Activated CD8-positive, alpha-beta memory T cell treated with anti-CD3 and anti-CD28 coated beads, Interleukin-2, amount 50 U/mL, for 1 hour (primary cell): ENCODE measurements around the gene SLC1A2.

Experiments
- DNase-seq: peaks from one replicate; pipeline ENCODE4 v3.0.0-alpha.2; 2020; ENCODE audit errors: extremely low read depth

The SLC1A2 gene

GRCh38 chr11:35223991-35224390 is 195.4 kb downstream of the SLC1A2 start:
- DNase-seq = no peak

- no peak for DNase-seq
Observed at GRCh38 chr11:35223371-35223796, 196.0 kb downstream of the SLC1A2 start.

DNA sequence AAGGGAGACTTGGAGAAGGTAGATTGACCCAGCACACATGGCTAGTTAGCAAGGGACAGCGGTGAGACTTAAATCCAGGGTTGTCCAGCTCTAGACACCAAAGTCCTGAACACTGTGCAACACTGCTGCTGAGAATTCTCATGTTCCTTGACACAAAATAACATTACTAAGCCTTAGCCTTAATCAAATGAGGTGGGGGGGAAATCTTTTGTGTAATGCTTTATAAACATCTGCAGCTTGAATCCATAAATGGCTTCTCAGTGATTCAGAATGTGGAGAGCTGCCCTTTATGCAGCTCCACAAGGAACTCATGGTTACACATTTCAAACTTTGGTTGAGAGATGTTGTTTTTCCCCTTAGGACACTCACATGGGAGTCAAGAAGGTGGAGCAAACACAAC is 200.4 kb downstream of the SLC1A2 start:
- DNase-seq = no peak

DNA sequence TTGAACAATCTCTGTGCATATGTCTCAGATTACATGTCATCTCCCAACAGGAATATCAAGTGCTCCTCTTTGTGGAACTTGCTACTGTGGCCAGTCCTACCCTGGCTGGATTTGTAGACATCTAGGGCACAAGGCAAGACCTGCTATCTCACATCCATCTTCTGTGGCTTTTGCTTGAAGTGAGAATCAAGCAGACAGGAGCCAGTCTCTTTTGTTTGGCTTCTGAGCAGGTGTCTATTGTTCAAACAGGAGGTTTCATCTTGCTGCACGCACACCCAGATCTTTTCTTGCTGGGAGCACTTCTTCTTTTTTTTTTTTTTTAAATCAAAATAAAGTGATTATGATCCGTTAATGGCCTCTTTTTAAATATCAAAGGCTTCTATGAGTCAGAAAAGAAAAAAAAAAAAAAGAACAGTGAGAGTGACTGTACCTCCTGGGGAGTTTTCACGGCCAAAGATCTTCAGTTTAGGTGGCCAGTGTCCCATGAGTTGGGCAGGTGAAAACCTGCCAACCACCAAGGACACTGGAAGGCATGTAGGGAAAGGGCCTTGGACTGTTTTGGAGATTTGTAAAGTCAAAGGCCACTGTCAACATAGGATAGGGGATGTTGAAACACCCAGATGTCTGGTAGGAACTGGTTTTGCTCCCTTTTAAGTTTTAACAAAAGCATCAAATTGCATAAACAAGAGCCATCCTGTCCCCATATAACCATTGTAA is 202.2 kb downstream of the SLC1A2 start:
- DNase-seq = peak; percentile 20

DNA sequence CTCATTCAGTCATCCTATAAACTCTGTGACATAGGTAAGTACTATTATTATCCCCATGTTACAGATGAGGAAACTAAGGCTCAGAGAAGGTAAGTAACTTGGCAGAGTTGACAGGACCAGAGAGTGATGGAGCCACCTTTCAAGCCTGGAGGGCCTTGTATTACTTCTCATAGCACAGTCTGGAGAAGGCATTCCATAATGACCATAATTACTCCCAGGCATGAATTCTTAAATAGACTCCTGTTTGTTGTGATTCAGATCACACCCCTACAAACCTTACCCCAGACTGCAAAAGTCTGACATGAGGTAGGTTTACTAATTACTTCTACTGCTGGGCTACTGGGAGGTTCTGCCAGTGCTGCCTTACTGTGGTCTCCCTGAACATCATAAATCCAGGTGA is 203.4 kb downstream of the SLC1A2 start:
- no peak for DNase-seq

- peak; percentile 7 for DNase-seq
Observed at GRCh38 chr11:35214792-35215193, 204.6 kb downstream of the SLC1A2 start.

- DNase-seq = no peak
Observed at GRCh38 chr11:35214226-35214770, 205.1 kb downstream of the SLC1A2 start.

DNA sequence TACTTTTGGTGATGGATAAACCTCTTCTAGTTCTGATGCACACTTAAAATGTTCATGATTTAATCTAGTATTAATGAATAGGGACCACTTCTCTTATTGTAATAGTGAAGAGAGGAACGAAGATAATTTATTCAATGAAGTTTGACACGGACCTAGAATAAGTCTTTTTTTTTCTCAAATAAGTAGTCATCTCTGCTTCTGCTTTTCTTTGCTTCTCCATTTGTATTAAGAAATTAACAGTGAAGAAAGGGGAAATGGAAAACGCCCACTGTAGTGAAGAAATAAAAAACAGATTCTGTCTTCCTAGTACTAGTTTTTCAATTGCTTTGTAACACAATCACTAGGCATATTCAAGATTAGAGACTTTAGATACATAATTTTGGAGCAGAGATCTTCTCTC is 207.4 kb downstream of the SLC1A2 start:
- DNase-seq = no peak

DNA sequence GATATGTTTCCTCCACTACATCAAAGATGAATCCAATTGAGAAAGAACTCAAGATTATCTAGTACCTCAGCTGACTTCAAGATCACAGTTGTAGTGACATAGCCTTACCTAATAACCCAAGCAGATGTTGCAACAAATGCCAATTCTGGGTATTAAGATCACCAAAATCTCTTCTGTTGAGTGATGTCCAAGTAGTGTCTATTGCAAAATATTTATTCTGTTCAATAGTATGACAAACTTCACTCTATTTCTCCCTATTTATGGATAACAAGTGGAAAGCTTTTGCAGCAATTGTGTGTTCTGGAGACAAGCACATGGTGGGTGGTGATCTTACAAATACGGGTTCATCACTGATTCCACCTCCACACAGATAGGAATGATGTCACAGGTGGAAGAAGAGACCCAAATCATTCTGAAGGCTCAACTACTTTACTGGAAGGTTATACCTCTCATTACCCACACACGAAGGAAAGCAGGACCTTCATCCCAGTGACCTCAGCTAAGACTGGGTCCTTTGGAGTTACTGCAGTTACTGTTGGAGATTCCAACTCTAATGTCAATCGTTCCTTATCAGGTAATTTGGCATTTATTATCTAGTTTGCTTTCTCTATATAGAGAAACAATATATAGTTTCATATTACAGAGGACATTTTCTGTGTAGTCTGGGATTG is 208.3 kb downstream of the SLC1A2 start:
- DNase-seq = no peak

DNA sequence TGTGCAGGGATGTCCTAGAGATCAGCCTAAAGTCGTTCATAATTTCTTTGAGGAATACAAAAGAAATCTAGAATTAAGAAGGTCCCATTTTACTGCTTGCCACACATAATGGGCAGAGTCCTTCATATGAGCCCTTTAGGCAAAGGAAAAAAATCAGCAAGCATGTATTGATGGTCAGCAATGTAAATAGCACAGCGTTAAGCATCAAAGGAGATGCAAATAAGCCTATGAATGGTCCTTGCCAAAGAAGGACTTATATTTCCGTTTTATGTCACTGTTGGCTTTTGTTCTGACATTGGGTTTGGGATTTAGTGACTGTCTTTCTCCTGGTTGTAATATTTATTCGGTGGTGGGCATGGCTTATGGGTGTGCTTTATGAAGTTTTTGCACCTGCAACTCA is 210.6 kb downstream of the SLC1A2 start:
- DNase-seq = no peak

GRCh38 chr11:35207471-35208403 is 211.6 kb downstream of the SLC1A2 start:
- DNase-seq = no peak

DNA sequence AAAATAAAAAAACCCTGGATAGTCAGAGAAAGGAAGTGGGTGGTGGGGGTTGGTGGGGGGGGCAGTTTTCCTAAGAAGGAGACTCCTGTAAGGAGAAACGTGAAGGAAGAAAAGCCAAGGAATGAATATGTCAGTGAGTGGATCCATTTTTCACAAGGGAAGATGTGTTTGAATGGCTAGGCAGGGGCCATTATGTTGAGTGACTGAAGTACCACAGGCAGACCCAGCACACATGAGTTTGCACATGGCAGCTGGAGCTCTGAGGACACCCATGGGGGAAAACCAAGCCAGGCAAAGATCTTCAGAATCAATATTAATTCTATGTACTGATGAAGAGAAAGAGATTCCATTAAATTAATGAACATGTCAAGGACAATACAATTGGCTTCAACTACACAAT is 212.7 kb downstream of the SLC1A2 start:
- no peak for DNase-seq

DNA sequence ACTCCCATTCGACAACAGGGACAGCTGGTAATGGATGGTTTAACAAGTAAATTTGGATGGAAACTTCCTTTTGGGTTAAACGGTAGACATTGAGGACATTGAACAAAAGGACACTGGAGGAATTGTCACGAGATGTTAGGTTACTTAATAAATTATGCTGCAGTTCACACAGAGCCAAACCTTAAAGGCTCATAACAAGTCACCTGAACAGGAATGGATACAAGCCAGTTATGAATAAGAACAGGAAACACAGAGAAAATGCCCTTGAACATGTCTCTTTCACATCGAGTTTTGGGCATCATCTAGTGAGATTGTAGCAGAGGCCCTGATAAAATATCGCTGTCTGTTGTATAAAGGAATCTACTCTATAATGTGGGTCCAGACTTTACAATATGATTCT is 214.7 kb downstream of the SLC1A2 start:
- no peak for DNase-seq
